ENCODE results near the gene RNF26. TPM values are rescaled to one million over a fixed set of nuclear protein-coding genes. Genes with fewer than 3 reads are reported as not detected.

The RNF26 gene
- total and polyA plus RNA-seq, 10 of the 15 experiments (the other 5 are each of a cell fraction or from before 2014, with no cell fraction given), result 2.8 to 54.5 (median 17.7) TPM

DNA sequence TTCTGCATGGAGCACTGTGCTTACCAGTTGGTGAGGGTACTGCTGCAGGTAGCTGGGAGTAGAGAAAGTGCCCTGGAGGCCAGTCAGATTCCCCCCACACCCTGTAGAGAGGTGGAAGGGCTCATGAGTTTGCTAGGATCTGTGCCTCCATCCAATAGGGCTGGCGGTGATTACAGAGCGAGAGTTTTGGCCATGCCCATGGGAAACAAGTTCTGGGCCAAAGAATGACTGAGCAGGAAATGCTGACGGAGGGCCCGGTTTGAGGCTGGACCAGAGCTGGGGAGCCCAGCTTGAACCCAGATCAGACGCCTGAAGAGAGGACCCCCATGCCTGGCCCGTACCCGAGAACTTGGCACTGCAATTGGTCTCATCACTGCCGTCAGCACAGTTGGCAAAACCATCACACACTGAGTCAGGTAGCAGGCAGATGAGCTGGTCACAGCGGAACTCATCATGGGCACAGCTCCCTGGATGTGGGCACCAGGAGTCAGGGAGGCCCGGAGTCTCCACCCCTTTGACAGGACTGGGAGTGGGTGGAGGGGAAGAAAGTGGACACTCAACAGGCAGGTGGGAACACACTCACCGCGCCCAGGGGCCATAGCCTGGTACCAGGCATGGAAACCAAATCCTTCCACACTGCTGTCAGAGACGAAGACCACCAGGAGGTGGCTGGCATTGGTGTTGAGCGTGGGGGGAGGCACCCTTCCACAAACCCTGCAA, 10.1 kb downstream of the RNF26 start (continued):
- TF ChIP-seq TCF12 (IDR thresholded peaks at IDR 0.05; ENCODE audit: low read depth, low read length), result no peak
- no peak for TF ChIP-seq SIX5 (IDR thresholded peaks at IDR 0.05; ENCODE audit: low read depth, low read length, severe bottlenecking)
- no peak for TF ChIP-seq NFXL1 (IDR thresholded peaks at IDR 0.05; ENCODE audit: borderline replicate concordance)
- no peak for TF ChIP-seq POLR2A (IDR thresholded peaks at IDR 0.05; ENCODE audit: low read depth, low read length)
- TF ChIP-seq CBX3 (IDR thresholded peaks at IDR 0.05; ENCODE audit: borderline replicate concordance, low read depth), result no peak

DNA sequence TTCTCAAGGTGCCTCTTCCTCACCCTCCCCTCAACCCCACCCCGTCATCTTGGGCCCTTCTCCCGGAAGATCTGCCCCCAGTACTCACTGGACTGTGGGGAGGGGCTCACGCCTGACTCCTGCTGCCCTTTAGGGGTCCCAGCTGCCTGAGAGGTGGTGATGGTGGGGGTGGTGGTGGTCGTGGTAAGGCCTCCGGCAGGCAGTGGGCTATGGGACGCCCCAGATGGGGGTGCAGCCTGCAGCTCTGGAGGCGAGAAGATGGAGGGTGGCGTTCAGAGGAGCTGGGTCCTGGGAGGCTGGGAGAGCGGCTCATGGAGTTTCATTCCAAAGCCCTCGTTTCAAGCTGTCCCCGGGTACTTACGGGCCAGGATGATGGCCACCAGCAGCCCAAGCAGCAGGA, 11.4 kb downstream of the RNF26 start:
- Histone ChIP-seq H3K79me2 (ENCODE audit: control insufficient read depth, insufficient read depth, low read length) (no peaks in the 10 kb centered on the region), H3K4me1 (ENCODE audit: control insufficient read depth, insufficient read depth, low read length) (no peaks in the 10 kb centered on the region), H3K4me3 (no peak overlapping the region), H3K9me3 (replicated peaks; ENCODE audit: control insufficient read depth, insufficient read depth, low read length) (no peaks in the 10 kb centered on the region), H3K9ac (ENCODE audit: control insufficient read depth, insufficient read depth, low read length) (no peak overlapping the region), H3K4me2 (ENCODE audit: control insufficient read depth, insufficient read depth) (no peak overlapping the region), H3K27me3 (replicated peaks in 1 of 2; ENCODE audit: control insufficient read depth in 2 of 2, insufficient read depth in 2 of 2, low read length in 1 of 2) (peaks cover 8 to 11% of the 10 kb centered on the region in 2 experiments), H4K20me1 (ENCODE audit: control insufficient read depth, insufficient read depth) (no peaks in the 10 kb centered on the region), H2AFZ (ENCODE audit: control insufficient read depth, low read depth, low read length) (no peak overlapping the region), H3K36me3 (ENCODE audit: control insufficient read depth in 2 of 2, insufficient read depth in 2 of 2, low read length in 1 of 2) (no peaks in the 10 kb centered on the region), H3K27ac (ENCODE audit: control insufficient read depth, insufficient read depth) (no peak overlapping the region)
- DNase-seq (ENCODE audit: low read depth, low spot score) (no peak), FAIRE-seq (no peak), ATAC-seq (no peak)
- POLR2A ChIA-PET, result no interaction called here
- SMC1A ChIA-PET (ENCODE audit: uncharacterized antibody, unreplicated experiment), result interaction anchor here (0.5 kb wide), 1 partner anchor 511 kb away, joined by 3 read pairs; no protein-coding TSS in a partner anchor
- TF ChIP-seq BMI1 (IDR thresholded peaks at IDR 0.05; ENCODE audit: borderline replicate concordance) (no peak), CHD4 (IDR thresholded peaks at IDR 0.05) (no peak), ZNF274 (IDR thresholded peaks at IDR 0.05; ENCODE audit: insufficient read depth, insufficient read length) (no peak), CHD2 (IDR thresholded peaks at IDR 0.05; ENCODE audit: borderline replicate concordance, low read depth, low read length) (no peak), TBL1XR1 (IDR thresholded peaks at IDR 0.05; ENCODE audit: low read depth, low read length) (no peak), RBBP5 (conservative IDR thresholded peaks at IDR 0.05) (no peak)
- TF ChIP-seq, protein P1, sequence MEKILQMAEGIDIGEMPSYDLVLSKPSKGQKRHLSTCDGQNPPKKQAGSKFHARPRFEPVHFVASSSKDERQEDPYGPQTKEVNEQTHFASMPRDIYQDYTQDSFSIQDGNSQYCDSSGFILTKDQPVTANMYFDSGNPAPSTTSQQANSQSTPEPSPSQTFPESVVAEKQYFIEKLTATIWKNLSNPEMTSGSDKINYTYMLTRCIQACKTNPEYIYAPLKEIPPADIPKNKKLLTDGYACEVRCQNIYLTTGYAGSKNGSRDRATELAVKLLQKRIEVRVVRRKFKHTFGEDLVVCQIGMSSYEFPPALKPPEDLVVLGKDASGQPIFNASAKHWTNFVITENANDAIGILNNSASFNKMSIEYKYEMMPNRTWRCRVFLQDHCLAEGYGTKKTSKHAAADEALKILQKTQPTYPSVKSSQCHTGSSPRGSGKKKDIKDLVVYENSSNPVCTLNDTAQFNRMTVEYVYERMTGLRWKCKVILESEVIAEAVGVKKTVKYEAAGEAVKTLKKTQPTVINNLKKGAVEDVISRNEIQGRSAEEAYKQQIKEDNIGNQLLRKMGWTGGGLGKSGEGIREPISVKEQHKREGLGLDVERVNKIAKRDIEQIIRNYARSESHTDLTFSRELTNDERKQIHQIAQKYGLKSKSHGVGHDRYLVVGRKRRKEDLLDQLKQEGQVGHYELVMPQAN (conservative IDR thresholded peaks at IDR 0.05), result no peak
- intact Hi-C loops (cut with micrococcal nuclease; ENCODE audit: unreplicated experiment), result no loop called here
- RAD21 ChIA-PET (ENCODE audit: unreplicated experiment), result interaction anchor here (1.3 kb wide), 1 partner anchor 22 kb away, joined by 3 read pairs; no protein-coding TSS in a partner anchor
- CTCF ChIA-PET, result interaction anchor here (1.5 to 2.0 kb wide), 2 partner anchors 10 to 129 kb away, joined by 6 to 10 read pairs; no protein-coding TSS in a partner anchor
- BruUV-seq (replicated peaks), result no TSS peak
- WGBS (ENCODE audit: insufficient coverage, insufficient replicate concordance, low lambda C conversion rate, missing lambda C conversion rate), result 29% methylated on average over 10 of the region's 12 CpGs
- in situ Hi-C loops (cut with MboI), result no loop called here
